ENCODE data around the gene TAOK1.

DNA sequence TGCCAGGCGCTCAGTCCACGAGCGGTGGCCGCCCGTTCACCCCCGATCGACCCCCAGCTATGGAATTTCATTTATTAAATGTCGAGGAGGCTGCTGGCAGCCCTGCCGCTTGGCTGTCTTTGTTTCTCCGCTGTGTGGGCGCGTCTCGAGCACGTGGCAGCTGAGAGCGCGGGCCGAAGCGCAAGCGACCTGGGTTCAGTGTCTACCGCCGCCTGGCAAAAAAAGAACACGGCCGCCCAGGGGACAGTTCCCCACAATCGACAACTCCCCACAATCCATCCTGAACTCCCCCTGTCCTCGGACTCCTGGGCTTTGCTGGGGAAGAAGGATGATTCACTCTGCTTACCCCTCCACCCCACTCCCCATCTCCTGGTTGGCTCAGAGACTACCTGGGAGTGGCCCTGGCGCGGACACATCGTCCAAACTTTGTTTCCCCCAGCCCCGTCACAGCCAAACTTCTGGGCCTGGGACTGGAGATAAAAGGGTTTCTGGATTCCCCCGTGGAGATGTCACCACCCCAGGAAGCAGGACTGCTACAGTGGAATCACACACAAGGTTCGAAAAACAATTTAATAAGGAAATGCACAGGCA is 201.1 kb downstream of the TAOK1 start:
- TF ChIP-seq, protein P1, sequence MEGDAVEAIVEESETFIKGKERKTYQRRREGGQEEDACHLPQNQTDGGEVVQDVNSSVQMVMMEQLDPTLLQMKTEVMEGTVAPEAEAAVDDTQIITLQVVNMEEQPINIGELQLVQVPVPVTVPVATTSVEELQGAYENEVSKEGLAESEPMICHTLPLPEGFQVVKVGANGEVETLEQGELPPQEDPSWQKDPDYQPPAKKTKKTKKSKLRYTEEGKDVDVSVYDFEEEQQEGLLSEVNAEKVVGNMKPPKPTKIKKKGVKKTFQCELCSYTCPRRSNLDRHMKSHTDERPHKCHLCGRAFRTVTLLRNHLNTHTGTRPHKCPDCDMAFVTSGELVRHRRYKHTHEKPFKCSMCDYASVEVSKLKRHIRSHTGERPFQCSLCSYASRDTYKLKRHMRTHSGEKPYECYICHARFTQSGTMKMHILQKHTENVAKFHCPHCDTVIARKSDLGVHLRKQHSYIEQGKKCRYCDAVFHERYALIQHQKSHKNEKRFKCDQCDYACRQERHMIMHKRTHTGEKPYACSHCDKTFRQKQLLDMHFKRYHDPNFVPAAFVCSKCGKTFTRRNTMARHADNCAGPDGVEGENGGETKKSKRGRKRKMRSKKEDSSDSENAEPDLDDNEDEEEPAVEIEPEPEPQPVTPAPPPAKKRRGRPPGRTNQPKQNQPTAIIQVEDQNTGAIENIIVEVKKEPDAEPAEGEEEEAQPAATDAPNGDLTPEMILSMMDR (tag by site-specific recombination; IDR thresholded peaks at IDR 0.05), result no peak
- TF ChIP-seq ZNF311 (tag by site-specific recombination; IDR thresholded peaks at IDR 0.05; ENCODE audit: borderline replicate concordance), result no peak
- TF ChIP-seq ZNF239 (tag by site-specific recombination; IDR thresholded peaks at IDR 0.05), result no peak
- no peak for TF ChIP-seq ZNF341 (tag by site-specific recombination; IDR thresholded peaks at IDR 0.05; ENCODE audit: low read depth)
- TF ChIP-seq ZNF629 (tag by site-specific recombination; IDR thresholded peaks at IDR 0.05), result no peak
- TF ChIP-seq ZBTB8A (tag by site-specific recombination; IDR thresholded peaks at IDR 0.05), result no peak

Data from HEK293 (cell line).